Measurements from ENCODE around the gene SLC9A1. TPM values are rescaled to one million over a fixed set of nuclear protein-coding genes. Genes with fewer than 3 reads are reported as not detected.
A peak's percentile ranks its signal among the peaks of the same experiment; 100 is the strongest.

The SLC9A1 gene
- polyA plus RNA-seq, 1 donor (not counting 4 experiments of a cell fraction or from before 2014, with no cell fraction given): 12.4 TPM

GRCh38 chr1:27162090-27162489 is 7.2 kb upstream of the SLC9A1 start:
- Histone ChIP-seq H3K9me1 (ENCODE audit: control insufficient read depth, extremely low read depth, insufficient read depth, low read length) (no peaks in the 10 kb centered on the region), H3K27me3 (ENCODE audit: control insufficient read depth, extremely low read depth, insufficient read depth, low read length) (no peaks in the 10 kb centered on the region), H3K9me3 (ENCODE audit: control insufficient read depth, low read depth, low read length) (no peaks in the 10 kb centered on the region), H3K79me2 (ENCODE audit: control insufficient read depth, insufficient read depth, low read length) (no peaks in the 10 kb centered on the region), H3K36me3 (ENCODE audit: control insufficient read depth in 2 of 2, extremely low read depth in 1 of 2, insufficient read depth in 2 of 2, low read length in 2 of 2) (no peaks in the 10 kb centered on the region), H3K4me3 (ENCODE audit: control insufficient read depth in 2 of 3, extremely low read depth in 1 of 3, insufficient read depth in 2 of 3, low read depth in 1 of 3, low read length in 3 of 3) (no peak overlapping the region), H2AFZ (ENCODE audit: control insufficient read depth, low read length) (no peak overlapping the region), H3K27ac (ENCODE audit: control insufficient read depth, insufficient read depth, low read length) (no peak overlapping the region), H4K20me1 (ENCODE audit: control insufficient read depth, extremely low read depth, insufficient read depth, low read length) (no peaks in the 10 kb centered on the region), H3K4me1 (ENCODE audit: control insufficient read depth, extremely low read depth, insufficient read depth, low read length) (peaks cover 14% of the 10 kb centered on the region), H3K4me2 (ENCODE audit: control insufficient read depth, extremely low read depth, insufficient read depth, low read depth, low read length) (no peak overlapping the region), H3K9ac (ENCODE audit: control insufficient read depth, extremely low read depth, insufficient read depth, low read length) (no peak overlapping the region)
- DNase-seq (ENCODE audit: low read depth, low spot score) (no peak), FAIRE-seq (no peak)
- TF ChIP-seq CTCF (optimal IDR thresholded peaks at IDR 0.05 in 1 of 3, IDR thresholded peaks at IDR 0.05 in 1 of 3, conservative IDR thresholded peaks at IDR 0.05 in 1 of 3; ENCODE audit: extremely low read depth in 1 of 3, insufficient read depth in 2 of 3, low read length in 3 of 3): no peak
- TF ChIP-seq EZH2 (IDR thresholded peaks at IDR 0.05; ENCODE audit: low read length): no peak
- dilution Hi-C loops (cut with MboI; ENCODE audit: extremely low pct_ligation_motif_present, low sequenced_read_pairs): no loop called here

GRCh38 chr1:27161594-27161993 is 6.7 kb upstream of the SLC9A1 start:
- H3K36me3 ChIP-seq (ENCODE audit: control insufficient read depth in 2 of 2, extremely low read depth in 1 of 2, insufficient read depth in 2 of 2, low read length in 2 of 2): no peaks in the 10 kb centered on the region
- FAIRE-seq (peak; percentile 62), DNase-seq (ENCODE audit: low read depth, low spot score) (no peak)
- dilution Hi-C loops (cut with MboI; ENCODE audit: extremely low pct_ligation_motif_present, low sequenced_read_pairs): no loop called here
- peaks cover 12% of the 10 kb centered on the region for H3K4me1 ChIP-seq (ENCODE audit: control insufficient read depth, extremely low read depth, insufficient read depth, low read length)
- TF ChIP-seq CTCF (optimal IDR thresholded peaks at IDR 0.05 in 1 of 3, IDR thresholded peaks at IDR 0.05 in 1 of 3, conservative IDR thresholded peaks at IDR 0.05 in 1 of 3; ENCODE audit: extremely low read depth in 1 of 3, insufficient read depth in 2 of 3, low read length in 3 of 3) (no peak), EZH2 (IDR thresholded peaks at IDR 0.05; ENCODE audit: low read length) (no peak)
- no peak overlapping the region for H2AFZ ChIP-seq (ENCODE audit: control insufficient read depth, low read length)
- no peaks in the 10 kb centered on the region for H3K9me1 ChIP-seq (ENCODE audit: control insufficient read depth, extremely low read depth, insufficient read depth, low read length)
- no peaks in the 10 kb centered on the region for H3K27me3 ChIP-seq (ENCODE audit: control insufficient read depth, extremely low read depth, insufficient read depth, low read length)
- H3K27ac ChIP-seq (ENCODE audit: control insufficient read depth, insufficient read depth, low read length): no peak overlapping the region
- H4K20me1 ChIP-seq (ENCODE audit: control insufficient read depth, extremely low read depth, insufficient read depth, low read length): no peaks in the 10 kb centered on the region
- no peaks in the 10 kb centered on the region for H3K9me3 ChIP-seq (ENCODE audit: control insufficient read depth, low read depth, low read length)
- H3K4me2 ChIP-seq (ENCODE audit: control insufficient read depth, extremely low read depth, insufficient read depth, low read depth, low read length): peak overlapping the region; percentile 31
- no peaks in the 10 kb centered on the region for H3K79me2 ChIP-seq (ENCODE audit: control insufficient read depth, insufficient read depth, low read length)
- no peak overlapping the region for H3K9ac ChIP-seq (ENCODE audit: control insufficient read depth, extremely low read depth, insufficient read depth, low read length)
- H3K4me3 ChIP-seq (ENCODE audit: control insufficient read depth in 2 of 3, extremely low read depth in 1 of 3, insufficient read depth in 2 of 3, low read depth in 1 of 3, low read length in 3 of 3): no peak overlapping the region

All from keratinocyte (primary cell).